HepG2 (cell line): ENCODE measurements around the gene GUK1. TPM values are rescaled to one million over a fixed set of nuclear protein-coding genes. Genes with fewer than 3 reads are reported as not detected.

Source experiments
- AGO2 ChIP-seq: fragments of 200-400 bp; formaldehyde crosslinking; optimal IDR thresholded peaks from 2 replicates; pipeline ENCODE3; 2017; ENCODE audit warnings: mild to moderate bottlenecking, low read depth, low read length, moderate library complexity
- ATF7 ChIP-seq, 2 experiments: fragments of 450-650 bp in 1 of 2; sonication (generic) in 1 of 2; formaldehyde crosslinking in 1 of 2; IDR thresholded peaks; 2 replicates each; pipeline versions ENCODE4 v1.4.0 to v1.6.1; 2016 to 2020; ENCODE audit warnings: antibody characterized with exemption in 1 of 2, mild to moderate bottlenecking in 1 of 2, missing genetic modification reagents in 1 of 2
- GRHL1 ChIP-seq: sonication (generic); formaldehyde crosslinking; conservative IDR thresholded peaks from 2 replicates; pipeline ENCODE4 v1.8.0; 2022; ENCODE audit warnings: missing genetic modification reagents
- GTF2F1 ChIP-seq: fragments of 150-350 bp; IDR thresholded peaks from 2 replicates; pipeline ENCODE4 v1.6.1; 2014; ENCODE audit warnings: low read length
- GZF1 ChIP-seq: sonication (generic); formaldehyde crosslinking; IDR thresholded peaks from 2 replicates; pipeline ENCODE4 v1.5.1; 2020; ENCODE audit warnings: mild to moderate bottlenecking, missing genetic modification reagents
- HMGA1 ChIP-seq: sonication (generic); formaldehyde crosslinking; conservative IDR thresholded peaks from 2 replicates; pipeline ENCODE4 v1.4.0; 2020; ENCODE audit warnings: missing genetic modification reagents
- HNRNPUL1 ChIP-seq: fragments of 200-400 bp; formaldehyde crosslinking; IDR thresholded peaks from 2 replicates; pipeline ENCODE4 v1.6.1; 2017; ENCODE audit warnings: low read depth, mild to moderate bottlenecking, low read length, moderate library complexity
- KMT2A ChIP-seq: sonication (generic); formaldehyde crosslinking; IDR thresholded peaks from 2 replicates; pipeline ENCODE4 v1.4.0; 2020; ENCODE audit warnings: missing genetic modification reagents
- POLR2G ChIP-seq: fragments of 200-400 bp; formaldehyde crosslinking; IDR thresholded peaks from 2 replicates; pipeline ENCODE4 v1.6.1; 2018; ENCODE audit warnings: mild to moderate bottlenecking, low read depth, low read length, moderate library complexity
- RBAK ChIP-seq: sonication (generic); formaldehyde crosslinking; IDR thresholded peaks from 2 replicates; pipeline ENCODE4 v1.5.1; 2020; ENCODE audit warnings: mild to moderate bottlenecking, missing genetic modification reagents
- SNAPC5 ChIP-seq: sonication (generic); formaldehyde crosslinking; IDR thresholded peaks from 2 replicates; pipeline ENCODE4 v1.8.1; 2023; ENCODE audit warnings: mild to moderate bottlenecking, missing genetic modification reagents, borderline replicate concordance
- SRY ChIP-seq: sonication (generic); formaldehyde crosslinking; IDR thresholded peaks from 2 replicates; pipeline ENCODE4 v1.8.0; 2022; ENCODE audit warnings: mild to moderate bottlenecking, missing genetic modification reagents
- SUZ12 ChIP-seq: fragments of 150-350 bp; IDR thresholded peaks from 2 replicates; pipeline ENCODE4 v1.6.1; 2014; ENCODE audit warnings: low read depth, low read length
- TEF ChIP-seq: sonication (generic); formaldehyde crosslinking; IDR thresholded peaks from 2 replicates; pipeline ENCODE4 v1.5.0; 2020; ENCODE audit warnings: missing genetic modification reagents
- TFAP4 ChIP-seq: sonication (generic); IDR thresholded peaks from 2 replicates; pipeline ENCODE4 v1.6.1; 2016; ENCODE audit warnings: low read depth, borderline replicate concordance
- ZFP91 ChIP-seq: sonication (generic); formaldehyde crosslinking; IDR thresholded peaks from 2 replicates; pipeline ENCODE4 v1.9.0; 2022; ENCODE audit warnings: missing genetic modification reagents, mild to moderate bottlenecking, borderline replicate concordance
- ZKSCAN5 ChIP-seq: sonication (generic); formaldehyde crosslinking; IDR thresholded peaks from 2 replicates; pipeline ENCODE4 v1.5.1; 2020; ENCODE audit warnings: mild to moderate bottlenecking, missing genetic modification reagents
- ZNF235 ChIP-seq: sonication (generic); formaldehyde crosslinking; IDR thresholded peaks from 2 replicates; pipeline ENCODE4 v1.8.1; 2023; ENCODE audit warnings: mild to moderate bottlenecking, missing genetic modification reagents, borderline replicate concordance
- ZNF281 ChIP-seq: sonication (generic); formaldehyde crosslinking; IDR thresholded peaks from 2 replicates; pipeline ENCODE4 v1.4.0; 2020; ENCODE audit warnings: missing genetic modification reagents, borderline replicate concordance
- ZNF296 ChIP-seq: sonication (generic); formaldehyde crosslinking; conservative IDR thresholded peaks from 2 replicates; pipeline ENCODE4 v1.5.0; 2020; ENCODE audit warnings: mild to moderate bottlenecking, missing genetic modification reagents
- ZNF326 ChIP-seq: sonication (generic); formaldehyde crosslinking; IDR thresholded peaks from 2 replicates; pipeline ENCODE4 v1.4.0; 2020; ENCODE audit warnings: missing genetic modification reagents, borderline replicate concordance
- ZNF674 ChIP-seq: sonication (generic); formaldehyde crosslinking; IDR thresholded peaks from 2 replicates; pipeline ENCODE4 v1.5.0; 2020; ENCODE audit warnings: low read depth, mild to moderate bottlenecking, missing genetic modification reagents
- ZNF781 ChIP-seq: sonication (generic); formaldehyde crosslinking; IDR thresholded peaks from 2 replicates; pipeline ENCODE4 v1.5.1; 2020; ENCODE audit warnings: borderline replicate concordance, mild to moderate bottlenecking, missing genetic modification reagents; ENCODE audit errors: not compliant biosample characterization
- polyA plus RNA-seq, 8 experiments: library from polyadenylated mRNA; depleted of rRNA in 3 of 8; stranded (reverse) in 7 of 8; unstranded in 1 of 8; fragments of >200 nt; fragmentation: Illumina TruSeq in 4 of 8; extraction: Trizol in 4 of 8; gene quantifications; 2 replicates each; pipeline versions ENCODE4 v1.2.1 to v1.2.3, GENCODE V29; 2011 to 2016; ENCODE audit warnings: low read depth in 4 of 8, missing spikeins in 1 of 8, mixed read lengths in 1 of 8; ENCODE audit not compliant: insufficient read depth in 1 of 8
- total RNA-seq, 5 experiments: library from RNA; depleted of rRNA; stranded (reverse); fragments of >200 nt; fragmentation: Illumina TruSeq; extraction: Trizol; gene quantifications; 2 replicates each; pipeline ENCODE4 v1.2.3, GENCODE V29; 2016; ENCODE audit warnings: low read depth in 1 of 5

The GUK1 gene
- total and polyA plus RNA-seq, 2 of the 13 experiments (the other 11 are each of a cell fraction or from before 2014, with no cell fraction given) = 116 to 154 TPM

GRCh38 chr1:228150120-228150460, 10.0 kb downstream of the GUK1 start (continued):
- TF ChIP-seq ZNF281 (CRISPR knock-in tag) (no peak), ZNF674 (CRISPR knock-in tag) (no peak), HMGA1 (CRISPR knock-in tag) (no peak), GRHL1 (CRISPR knock-in tag) (no peak), TFAP4 (peak; percentile 57; the same call in 1 of the 2 replicates), ZNF326 (CRISPR knock-in tag) (no peak), RBAK (no peak), ZNF781 (CRISPR knock-in tag) (no peak), ZNF296 (no peak), TEF (CRISPR knock-in tag) (no peak), KMT2A (no peak), ZNF235 (CRISPR knock-in tag) (0 out of 2 replicates have a peak, but pooled peaks have one; percentile 37), GZF1 (CRISPR knock-in tag) (no peak), ZFP91 (CRISPR knock-in tag) (0 out of 2 replicates have a peak, but pooled peaks have one; percentile 62), ATF7 (IDR thresholded peaks at IDR 0.05) (no peak), ATF7 (CRISPR knock-in tag; IDR thresholded peaks at IDR 0.05) (no peak), SNAPC5 (CRISPR knock-in tag) (no peak), SUZ12 (no peak), AGO2 (peak; percentile 81), POLR2G (no peak), SRY (CRISPR knock-in tag) (no peak), ZKSCAN5 (CRISPR knock-in tag) (no peak), HNRNPUL1 (no peak), GTF2F1 (no peak)
